Type B pancreatic cell (in vitro differentiated cells): ENCODE data around the gene KCNQ2. TPM values are rescaled to one million over a fixed set of nuclear protein-coding genes. Genes with fewer than 3 reads are reported as not detected.

Experiments
- DNase-seq: peaks from one replicate; pipeline ENCODE4 v3.0.0; 2021; ENCODE audit warnings: mixed read lengths; ENCODE audit not compliant: unreplicated experiment; ENCODE audit errors: extremely low spot score
- H3K27ac Mint-ChIP-seq: 2 replicates; pipeline ENCODE4 v1.8.0; 2021; ENCODE audit warnings: mild to moderate bottlenecking, mixed read lengths
- H3K27me3 Mint-ChIP-seq: 2 replicates; pipeline ENCODE4 v1.8.0; 2021; ENCODE audit warnings: mixed read lengths
- H3K36me3 Mint-ChIP-seq: 2 replicates; pipeline ENCODE4 v1.8.0; 2021; ENCODE audit warnings: mixed read lengths
- H3K4me1 Mint-ChIP-seq: one replicate; pipeline ENCODE4 v1.8.0; 2021; ENCODE audit warnings: mixed read lengths; ENCODE audit not compliant: unreplicated experiment
- H3K4me3 Mint-ChIP-seq: 2 replicates; pipeline ENCODE4 v1.8.0; 2021; ENCODE audit warnings: mild to moderate bottlenecking, mixed read lengths
- H3K9me3 Mint-ChIP-seq: 2 replicates; pipeline ENCODE4 v1.8.0; 2021; ENCODE audit warnings: mixed read lengths
- total RNA-seq: library from RNA; stranded (reverse); gene quantifications from 2 replicates; pipeline ENCODE4 v1.2.1, GENCODE V29; 2021; ENCODE audit warnings: low replicate concordance
- TF ChIP-seq, protein P1 (sequence below): fragments of 200-600 bp; sonication (generic); conservative IDR thresholded peaks from 2 replicates; pipeline ENCODE4 v1.5.0; 2021; ENCODE audit warnings: antibody characterized with exemption, mild to moderate bottlenecking

KCNQ2 gene
- total RNA-seq, 1 donor from 2014 or later: 47.3 TPM

DNA sequence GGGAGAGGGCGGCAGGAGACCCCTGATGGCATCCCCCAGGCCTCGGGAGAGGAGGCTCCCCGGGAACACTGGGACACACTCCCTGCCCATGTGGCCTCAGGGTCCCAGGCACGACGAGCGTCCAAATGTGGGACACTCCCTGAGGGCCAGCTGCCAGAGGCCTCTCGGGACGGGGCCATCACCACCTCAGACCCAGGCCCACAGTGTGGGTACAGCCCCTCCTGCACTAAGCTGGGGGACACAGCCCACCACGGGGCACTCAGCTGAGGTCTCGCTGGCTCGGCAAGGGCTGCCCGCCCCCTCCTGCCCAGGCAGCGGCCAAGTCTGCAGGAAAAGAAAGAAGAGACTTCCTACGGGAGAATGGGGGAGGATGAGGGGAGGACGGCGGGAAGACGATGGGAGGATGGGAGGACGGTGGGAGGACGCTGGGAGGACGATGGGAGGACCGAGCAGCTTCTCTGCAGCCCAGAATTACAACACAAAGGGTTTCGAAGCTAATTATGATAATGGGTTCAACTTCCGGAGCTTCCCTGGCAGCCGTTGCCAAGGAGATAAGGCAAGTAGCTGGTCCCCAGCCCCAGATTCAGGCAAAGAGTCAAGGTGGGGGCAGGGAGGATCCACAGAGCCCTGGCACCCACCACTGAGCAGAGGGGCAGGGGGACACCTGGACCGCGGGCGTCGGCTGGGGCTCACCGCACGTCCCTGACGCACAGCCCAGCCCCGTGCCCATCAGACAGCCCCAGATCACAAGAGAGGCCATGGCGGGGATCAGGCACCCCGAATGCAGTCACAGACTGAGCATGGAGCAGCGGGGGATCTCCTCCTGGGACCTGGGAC lies 17.5 kb downstream of the KCNQ2 start:
- H3K27me3 Mint-ChIP-seq: peaks cover 3% of the 10 kb centered on the region
- H3K4me3 Mint-ChIP-seq: peak overlapping the region; percentile 41
- H3K27ac Mint-ChIP-seq: no peak overlapping the region
- DNase-seq: no peak
- no peaks in the 10 kb centered on the region for H3K36me3 Mint-ChIP-seq
- H3K9me3 Mint-ChIP-seq: no peaks in the 10 kb centered on the region
- TF ChIP-seq, protein P1, sequence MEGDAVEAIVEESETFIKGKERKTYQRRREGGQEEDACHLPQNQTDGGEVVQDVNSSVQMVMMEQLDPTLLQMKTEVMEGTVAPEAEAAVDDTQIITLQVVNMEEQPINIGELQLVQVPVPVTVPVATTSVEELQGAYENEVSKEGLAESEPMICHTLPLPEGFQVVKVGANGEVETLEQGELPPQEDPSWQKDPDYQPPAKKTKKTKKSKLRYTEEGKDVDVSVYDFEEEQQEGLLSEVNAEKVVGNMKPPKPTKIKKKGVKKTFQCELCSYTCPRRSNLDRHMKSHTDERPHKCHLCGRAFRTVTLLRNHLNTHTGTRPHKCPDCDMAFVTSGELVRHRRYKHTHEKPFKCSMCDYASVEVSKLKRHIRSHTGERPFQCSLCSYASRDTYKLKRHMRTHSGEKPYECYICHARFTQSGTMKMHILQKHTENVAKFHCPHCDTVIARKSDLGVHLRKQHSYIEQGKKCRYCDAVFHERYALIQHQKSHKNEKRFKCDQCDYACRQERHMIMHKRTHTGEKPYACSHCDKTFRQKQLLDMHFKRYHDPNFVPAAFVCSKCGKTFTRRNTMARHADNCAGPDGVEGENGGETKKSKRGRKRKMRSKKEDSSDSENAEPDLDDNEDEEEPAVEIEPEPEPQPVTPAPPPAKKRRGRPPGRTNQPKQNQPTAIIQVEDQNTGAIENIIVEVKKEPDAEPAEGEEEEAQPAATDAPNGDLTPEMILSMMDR: no peak
- H3K4me1 Mint-ChIP-seq: peaks cover 5% of the 10 kb centered on the region

DNA sequence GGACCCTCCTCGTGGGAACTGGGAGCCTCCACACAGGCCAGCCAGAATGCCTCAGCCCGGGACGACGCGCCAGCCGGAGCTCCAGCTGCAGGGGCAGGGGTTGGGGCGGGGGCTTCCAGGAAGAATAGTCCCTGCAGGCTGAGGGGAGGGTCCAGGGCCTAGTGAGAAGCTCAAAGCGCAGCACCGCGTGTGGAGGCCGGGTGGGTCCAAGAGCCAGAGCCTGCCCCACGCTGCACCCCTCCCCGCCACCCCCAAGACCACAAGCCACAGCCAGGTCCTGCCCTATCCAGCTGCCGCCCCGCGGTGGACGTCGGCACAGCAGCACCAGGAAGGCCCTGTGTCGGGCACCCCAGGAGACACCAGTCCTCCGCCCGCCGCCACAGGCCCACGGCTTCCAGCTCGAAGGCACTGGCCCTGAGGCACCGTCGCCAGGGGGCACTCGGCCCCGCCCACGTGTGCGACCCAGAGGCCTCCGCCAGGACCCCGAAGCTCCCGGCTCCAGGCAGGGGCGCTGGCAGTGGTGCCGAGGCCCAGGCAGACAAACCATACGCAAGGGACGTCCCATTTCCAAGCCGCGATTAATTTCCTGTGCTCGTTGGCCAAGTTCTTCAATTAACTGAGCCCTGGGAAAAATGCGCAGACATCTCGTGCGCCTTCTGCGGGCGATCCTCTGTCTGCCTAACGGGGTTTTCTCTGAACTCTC lies 19.5 kb downstream of the KCNQ2 start:
- H3K27me3 Mint-ChIP-seq: peaks cover 4% of the 10 kb centered on the region
- TF ChIP-seq, protein P1: no peak
- peaks cover 5% of the 10 kb centered on the region for H3K4me1 Mint-ChIP-seq
- no peak overlapping the region for H3K4me3 Mint-ChIP-seq
- H3K27ac Mint-ChIP-seq: no peak overlapping the region
- DNase-seq: no peak
- H3K36me3 Mint-ChIP-seq: no peaks in the 10 kb centered on the region
- no peaks in the 10 kb centered on the region for H3K9me3 Mint-ChIP-seq

DNA sequence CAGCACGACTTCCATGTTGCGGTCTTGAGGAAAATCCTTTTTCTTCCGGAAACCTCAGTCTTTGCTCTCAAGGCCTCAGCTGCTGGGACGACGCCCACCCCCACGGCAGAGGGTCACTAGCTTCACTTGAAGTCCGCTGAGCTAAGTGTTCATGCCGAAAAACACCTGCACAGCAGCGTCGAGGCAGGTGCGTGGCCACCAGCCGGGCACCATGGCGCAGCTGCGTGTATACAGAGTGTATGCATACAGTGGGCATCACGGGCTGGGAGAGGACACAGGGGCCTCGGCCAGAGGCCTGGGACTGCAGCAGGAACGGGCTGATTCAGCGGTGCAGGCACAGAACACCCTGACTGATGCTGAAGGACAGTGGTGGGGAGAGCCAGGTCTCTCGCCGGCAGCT lies 20.1 kb downstream of the KCNQ2 start:
- no peak for DNase-seq
- H3K27ac Mint-ChIP-seq: no peak overlapping the region
- TF ChIP-seq, protein P1: no peak
- H3K9me3 Mint-ChIP-seq: no peaks in the 10 kb centered on the region
- peaks cover 6% of the 10 kb centered on the region for H3K27me3 Mint-ChIP-seq
- no peak overlapping the region for H3K4me3 Mint-ChIP-seq
- peaks cover 11% of the 10 kb centered on the region for H3K4me1 Mint-ChIP-seq
- H3K36me3 Mint-ChIP-seq: no peaks in the 10 kb centered on the region

DNA sequence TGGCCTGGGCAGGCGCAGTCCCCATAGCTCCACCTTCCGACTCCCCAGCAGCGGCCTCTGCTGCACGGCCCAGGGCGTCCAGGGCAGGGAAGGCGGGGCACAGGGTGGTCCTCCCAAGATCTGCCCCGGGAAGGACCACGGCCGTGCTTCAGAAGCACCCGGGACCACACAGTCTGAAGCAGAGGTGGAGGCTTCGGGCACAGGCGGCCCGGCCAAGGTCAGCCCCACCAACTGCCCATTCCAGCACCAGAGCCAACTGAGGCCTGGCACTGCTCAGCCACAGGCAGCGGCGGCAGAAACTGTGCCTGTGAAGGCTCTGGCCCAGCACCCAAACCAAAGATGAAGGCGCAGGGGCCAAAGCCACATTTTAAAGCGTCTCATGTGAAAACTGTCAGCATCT lies 20.6 kb downstream of the KCNQ2 start:
- Mint-ChIP-seq H3K4me1 (peaks cover 16% of the 10 kb centered on the region), H3K27me3 (peaks cover 6% of the 10 kb centered on the region), H3K27ac (no peak overlapping the region), H3K4me3 (no peak overlapping the region), H3K36me3 (no peaks in the 10 kb centered on the region), H3K9me3 (no peaks in the 10 kb centered on the region)
- TF ChIP-seq, protein P1: no peak
- no peak for DNase-seq

DNA sequence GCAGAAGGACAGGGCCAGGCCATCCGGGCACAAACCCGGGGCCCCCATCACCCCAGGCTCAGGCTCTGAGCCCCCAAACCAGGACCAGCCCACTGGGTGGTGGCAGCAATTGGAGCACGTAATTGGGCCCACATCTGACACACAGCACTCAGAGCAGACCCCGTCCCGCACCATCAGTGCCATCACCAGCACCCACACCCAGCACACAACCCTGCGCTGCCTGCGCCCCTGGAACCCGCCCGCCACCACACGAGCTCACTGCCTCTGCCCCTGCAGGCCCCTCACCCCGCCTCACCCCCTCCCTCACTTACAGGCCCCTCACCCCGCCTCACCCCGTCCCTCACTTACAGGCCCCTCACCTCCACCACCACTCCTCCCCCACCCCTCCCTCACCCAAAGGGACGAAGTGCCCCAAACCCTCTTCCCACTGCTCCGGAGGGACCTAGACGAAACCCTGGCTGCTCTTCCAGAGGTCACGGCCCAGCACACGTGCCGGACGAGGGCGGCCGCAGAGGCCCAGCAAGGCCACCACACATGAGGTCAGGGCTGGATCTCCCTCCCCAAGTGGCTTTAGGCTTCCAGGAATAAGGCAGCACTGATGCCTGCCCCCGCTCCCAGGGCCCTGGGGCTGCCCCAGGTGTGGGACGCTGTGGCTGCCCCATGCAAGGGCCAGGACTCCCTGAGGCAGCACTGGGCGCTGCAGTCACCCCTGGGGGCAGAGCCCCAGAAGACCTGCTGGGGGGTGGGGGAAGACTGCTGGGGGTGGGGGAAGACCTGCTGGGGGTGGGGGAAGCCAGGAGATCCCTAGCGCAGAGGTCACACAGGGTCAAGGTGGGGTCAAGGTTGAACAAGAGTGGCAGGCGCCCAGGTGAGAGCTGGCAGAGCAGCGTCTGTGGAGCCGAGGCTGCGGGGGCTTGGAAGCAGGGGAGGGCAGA lies 22.4 kb downstream of the KCNQ2 start:
- no peaks in the 10 kb centered on the region for H3K9me3 Mint-ChIP-seq
- H3K27me3 Mint-ChIP-seq: peaks cover 2% of the 10 kb centered on the region
- TF ChIP-seq, protein P1: no peak
- H3K4me1 Mint-ChIP-seq: peaks cover 11% of the 10 kb centered on the region
- DNase-seq: no peak
- no peak overlapping the region for H3K27ac Mint-ChIP-seq
- no peak overlapping the region for H3K4me3 Mint-ChIP-seq
- no peaks in the 10 kb centered on the region for H3K36me3 Mint-ChIP-seq
